HG02571 (cell line): ENCODE results near the gene LILRB2.
"Not testable (repeated sequence)": the region's sequence is repeated elsewhere in the genome, so short reads cannot be mapped to it uniquely, and the experiment has no call there.

Experiments used
- ATAC-seq: cut with Tn5 transposase; IDR thresholded peaks from one replicate; pipeline ENCODE4 v1.9.1; 2021; ENCODE audit warnings: mild to moderate bottlenecking, moderate library complexity; ENCODE audit not compliant: unreplicated experiment

LILRB2 gene

GRCh38 chr19:54281007-54281728 lies at the start of gene LILRB2:
TSS of gene LILRB2 (minus strand) at chr19:54281110. CDS start at chr19:54280496, 614 bp downstream.
- no peak for ATAC-seq

- no peak for ATAC-seq
Measured at GRCh38 chr19:54329476-54330165, 48.7 kb upstream of the LILRB2 start.

- not testable (repeated sequence) for ATAC-seq
Measured at GRCh38 chr19:54328781-54329180, 47.9 kb upstream of the LILRB2 start.

- ATAC-seq, result no peak
Measured at GRCh38 chr19:54325631-54326030, 44.7 kb upstream of the LILRB2 start.

GRCh38 chr19:54325194-54325621 lies 44.3 kb upstream of the LILRB2 start:
- no peak for ATAC-seq

GRCh38 chr19:54324071-54324470 lies 43.2 kb upstream of the LILRB2 start:
- no peak for ATAC-seq

- ATAC-seq, result not testable (repeated sequence)
Measured at GRCh38 chr19:54322934-54323333, 42.0 kb upstream of the LILRB2 start.

GRCh38 chr19:54322295-54322694 lies 41.4 kb upstream of the LILRB2 start:
- ATAC-seq, result not testable (repeated sequence)

GRCh38 chr19:54319892-54320670 lies 39.2 kb upstream of the LILRB2 start:
- ATAC-seq, result no peak

GRCh38 chr19:54319049-54319448 lies 38.1 kb upstream of the LILRB2 start:
- no peak for ATAC-seq

- no peak for ATAC-seq
Measured at GRCh38 chr19:54317965-54318240, 37.0 kb upstream of the LILRB2 start.

GRCh38 chr19:54317108-54317964 lies 36.4 kb upstream of the LILRB2 start:
- no peak for ATAC-seq

- no peak for ATAC-seq
Measured at GRCh38 chr19:54316746-54317107, 35.8 kb upstream of the LILRB2 start.

GRCh38 chr19:54315956-54316355 lies 35.0 kb upstream of the LILRB2 start:
- no peak for ATAC-seq

GRCh38 chr19:54312436-54313377 lies 31.8 kb upstream of the LILRB2 start, which contains the start of gene LILRA5:
TSS of gene LILRA5 (minus strand) at chr19:54313166. CDS start at chr19:54313019, 147 bp downstream.
- ATAC-seq, result no peak

GRCh38 chr19:54312011-54312410 lies 31.1 kb upstream of the LILRB2 start:
- ATAC-seq, result no peak

GRCh38 chr19:54311486-54311885 lies 30.6 kb upstream of the LILRB2 start:
- ATAC-seq, result no peak

- ATAC-seq, result no peak
Measured at GRCh38 chr19:54310543-54310942, 29.6 kb upstream of the LILRB2 start.

GRCh38 chr19:54309811-54310210 lies 28.9 kb upstream of the LILRB2 start:
- no peak for ATAC-seq
